IPS-20b (cell line): ENCODE measurements around the gene PRKCE.

ENCODE experiments used
- H3K27ac ChIP-seq: one replicate; pipeline ENCODE4 v1.5.1; 2013; ENCODE audit warnings: low read length
- H3K27me3 ChIP-seq: 2 replicates; pipeline ENCODE4 v1.6.1; 2013; ENCODE audit warnings: mild to moderate bottlenecking, low read length, inconsistent platforms; ENCODE audit not compliant: insufficient read depth
- H3K36me3 ChIP-seq: 2 replicates; pipeline ENCODE4 v1.6.1; 2013; ENCODE audit warnings: low read depth, mild to moderate bottlenecking, inconsistent platforms, low read length, moderate library complexity; ENCODE audit not compliant: insufficient read depth
- H3K4me1 ChIP-seq: 2 replicates; pipeline ENCODE4 v1.6.1; 2013; ENCODE audit warnings: mild to moderate bottlenecking, control low read depth, inconsistent platforms, low read length, moderate library complexity; ENCODE audit not compliant: insufficient read depth
- H3K4me3 ChIP-seq: 2 replicates; pipeline ENCODE4 v1.5.1; 2013; ENCODE audit warnings: mild to moderate bottlenecking, low read length, inconsistent platforms
- H3K9ac ChIP-seq: 2 replicates; pipeline ENCODE4 v1.6.1; 2013; ENCODE audit warnings: low read depth, mild to moderate bottlenecking, inconsistent platforms, low read length, moderate library complexity
- H3K9me3 ChIP-seq: 2 replicates; pipeline ENCODE4 v1.6.1; 2013; ENCODE audit warnings: mild to moderate bottlenecking, low read depth, low read length, inconsistent platforms; ENCODE audit not compliant: insufficient read depth

The PRKCE gene

GRCh38 chr2:45938649-45939511 is 287.4 kb downstream of the PRKCE start:
- Histone ChIP-seq H3K4me3 (no peak overlapping the region), H3K27ac (no peak overlapping the region), H3K36me3 (no peaks in the 10 kb centered on the region), H3K4me1 (peaks cover 7% of the 10 kb centered on the region), H3K9ac (no peak overlapping the region), H3K9me3 (no peaks in the 10 kb centered on the region), H3K27me3 (no peaks in the 10 kb centered on the region)

- no peaks in the 10 kb centered on the region for H3K27me3 ChIP-seq
- H3K9me3 ChIP-seq = no peaks in the 10 kb centered on the region
- no peak overlapping the region for H3K4me3 ChIP-seq
- peaks cover 7% of the 10 kb centered on the region for H3K4me1 ChIP-seq
- H3K36me3 ChIP-seq = no peaks in the 10 kb centered on the region
- no peak overlapping the region for H3K9ac ChIP-seq
- H3K27ac ChIP-seq = no peak overlapping the region
Measured at GRCh38 chr2:45941531-45942236, 290.2 kb downstream of the PRKCE start.

GRCh38 chr2:45942237-45942738 is 290.8 kb downstream of the PRKCE start:
- Histone ChIP-seq H3K36me3 (no peaks in the 10 kb centered on the region), H3K4me1 (peaks cover 7% of the 10 kb centered on the region), H3K9ac (no peak overlapping the region), H3K27ac (no peak overlapping the region), H3K4me3 (no peak overlapping the region), H3K27me3 (no peaks in the 10 kb centered on the region), H3K9me3 (no peaks in the 10 kb centered on the region)

GRCh38 chr2:45943219-45944044 is 292.0 kb downstream of the PRKCE start:
- Histone ChIP-seq H3K9ac (no peak overlapping the region), H3K27me3 (no peaks in the 10 kb centered on the region), H3K4me3 (no peak overlapping the region), H3K36me3 (no peaks in the 10 kb centered on the region), H3K4me1 (peaks cover 7% of the 10 kb centered on the region), H3K9me3 (no peaks in the 10 kb centered on the region), H3K27ac (no peak overlapping the region)

- Histone ChIP-seq H3K9me3 (no peaks in the 10 kb centered on the region), H3K36me3 (no peaks in the 10 kb centered on the region), H3K4me3 (no peak overlapping the region), H3K27me3 (no peaks in the 10 kb centered on the region), H3K9ac (no peak overlapping the region), H3K4me1 (peaks cover 7% of the 10 kb centered on the region), H3K27ac (no peak overlapping the region)
Measured at GRCh38 chr2:45944074-45944473, 292.6 kb downstream of the PRKCE start.

- H3K4me1 ChIP-seq = peaks cover 7% of the 10 kb centered on the region; the same call in 1 of the 2 replicates
- H3K27ac ChIP-seq = no peak overlapping the region
- no peaks in the 10 kb centered on the region for H3K9me3 ChIP-seq
- no peaks in the 10 kb centered on the region for H3K27me3 ChIP-seq
- H3K4me3 ChIP-seq = no peak overlapping the region
- H3K36me3 ChIP-seq = no peaks in the 10 kb centered on the region
- H3K9ac ChIP-seq = no peak overlapping the region
Measured at GRCh38 chr2:45945302-45945717, 293.8 kb downstream of the PRKCE start.

GRCh38 chr2:45946023-45946422 is 294.5 kb downstream of the PRKCE start:
- Histone ChIP-seq H3K4me3 (no peak overlapping the region), H3K36me3 (no peaks in the 10 kb centered on the region), H3K9me3 (no peaks in the 10 kb centered on the region), H3K27ac (no peak overlapping the region), H3K4me1 (peaks cover 7% of the 10 kb centered on the region; the same call in 1 of the 2 replicates), H3K27me3 (no peaks in the 10 kb centered on the region), H3K9ac (no peak overlapping the region)

GRCh38 chr2:45950606-45951005 is 299.1 kb downstream of the PRKCE start:
- no peaks in the 10 kb centered on the region; the same call in 1 of the 2 replicates for H3K4me1 ChIP-seq
- H3K4me3 ChIP-seq = no peak overlapping the region
- no peaks in the 10 kb centered on the region for H3K9me3 ChIP-seq
- no peak overlapping the region for H3K9ac ChIP-seq
- no peaks in the 10 kb centered on the region for H3K36me3 ChIP-seq
- no peaks in the 10 kb centered on the region for H3K27me3 ChIP-seq
- no peak overlapping the region for H3K27ac ChIP-seq

GRCh38 chr2:45951025-45951727 is 299.7 kb downstream of the PRKCE start:
- H3K27me3 ChIP-seq = no peaks in the 10 kb centered on the region
- H3K27ac ChIP-seq = no peak overlapping the region
- H3K9ac ChIP-seq = no peak overlapping the region
- H3K4me3 ChIP-seq = no peak overlapping the region
- no peaks in the 10 kb centered on the region; the same call in 1 of the 2 replicates for H3K4me1 ChIP-seq
- H3K36me3 ChIP-seq = no peaks in the 10 kb centered on the region
- no peaks in the 10 kb centered on the region for H3K9me3 ChIP-seq

- Histone ChIP-seq H3K4me3 (no peak overlapping the region), H3K4me1 (no peaks in the 10 kb centered on the region; the same call in 1 of the 2 replicates), H3K9me3 (no peaks in the 10 kb centered on the region), H3K9ac (no peak overlapping the region), H3K27ac (no peak overlapping the region), H3K27me3 (no peaks in the 10 kb centered on the region), H3K36me3 (no peaks in the 10 kb centered on the region)
Measured at GRCh38 chr2:45952591-45952990, 301.1 kb downstream of the PRKCE start.
